GM21528 (cell line): ENCODE data around the gene PRKCE.

Source experiments
- ATAC-seq: cut with Tn5 transposase; IDR thresholded peaks from one replicate; pipeline ENCODE4 v1.9.1; 2021; ENCODE audit warnings: mild to moderate bottlenecking, moderate library complexity; ENCODE audit not compliant: unreplicated experiment, low FRiP score

The PRKCE gene

DNA sequence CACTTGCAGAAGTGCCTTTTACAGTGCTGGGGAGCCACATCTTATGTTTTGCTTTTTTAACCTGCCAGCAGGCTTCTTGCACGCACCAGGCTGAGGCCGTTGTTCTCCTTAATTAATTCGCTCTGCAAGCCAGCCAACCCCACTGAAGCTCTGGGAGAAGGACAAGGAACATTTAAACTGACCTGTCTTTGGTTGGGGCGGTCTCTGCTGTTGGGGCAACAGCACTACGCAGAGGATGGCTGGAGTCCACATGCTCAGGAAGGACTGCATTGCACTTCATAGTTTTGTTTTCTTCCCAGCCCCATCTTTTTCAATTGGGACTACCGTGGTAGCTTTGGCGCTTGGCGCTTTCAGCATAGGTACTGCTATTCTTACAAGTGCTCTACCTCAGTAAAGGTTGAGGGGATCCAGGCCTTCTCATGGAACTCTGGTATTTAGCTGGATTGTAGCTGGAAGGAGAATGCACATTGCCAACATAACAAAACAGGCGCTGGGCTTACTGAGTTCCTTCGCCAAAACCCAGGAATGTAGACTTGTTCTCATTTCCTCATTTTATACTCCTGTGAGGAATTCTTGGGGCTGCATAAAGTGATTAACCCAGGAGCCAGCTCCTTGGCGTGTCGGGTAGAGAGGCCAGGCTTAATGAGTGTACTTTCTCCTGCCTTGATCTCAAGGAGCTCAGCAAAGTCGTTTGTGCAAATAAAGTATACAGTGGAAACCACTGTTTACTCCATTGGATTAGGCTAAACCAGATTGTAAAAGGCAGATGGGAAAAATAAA lies 146.2 kb downstream of the PRKCE start:
- ATAC-seq, result no peak

DNA sequence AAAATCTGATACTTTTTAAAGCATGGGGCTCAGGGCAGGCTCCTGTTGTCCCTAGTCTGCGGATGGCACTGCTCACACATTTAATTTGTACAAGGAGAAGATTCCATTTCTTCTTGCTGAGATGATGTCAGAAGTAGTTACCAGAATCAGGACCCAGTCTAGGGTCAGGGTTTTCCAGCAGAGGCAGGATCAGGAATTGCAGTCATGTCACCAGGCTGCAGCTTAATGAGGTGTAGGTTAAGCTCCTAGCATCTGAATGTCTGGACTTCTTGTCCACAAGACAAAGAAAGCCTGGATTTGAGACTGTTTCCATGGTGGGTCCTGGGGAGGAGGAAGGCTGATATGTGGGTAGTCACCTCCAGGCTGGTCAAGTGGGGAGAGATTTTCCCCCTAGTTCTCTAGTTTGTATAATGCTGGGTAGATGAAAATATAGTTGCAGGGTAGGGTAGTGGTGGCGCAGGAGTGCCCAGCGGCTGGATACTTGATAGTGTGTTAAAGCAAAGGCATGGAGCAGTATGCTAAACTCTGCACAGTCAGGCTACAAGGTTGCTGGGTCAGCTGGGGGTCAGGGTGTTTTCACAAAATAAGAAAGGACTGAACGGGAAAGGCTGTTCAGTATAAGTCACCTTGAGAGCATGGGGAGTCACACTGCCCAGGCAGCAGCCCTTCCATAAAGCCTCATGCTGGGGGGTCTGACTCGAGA lies 148.4 kb downstream of the PRKCE start:
- no peak for ATAC-seq

DNA sequence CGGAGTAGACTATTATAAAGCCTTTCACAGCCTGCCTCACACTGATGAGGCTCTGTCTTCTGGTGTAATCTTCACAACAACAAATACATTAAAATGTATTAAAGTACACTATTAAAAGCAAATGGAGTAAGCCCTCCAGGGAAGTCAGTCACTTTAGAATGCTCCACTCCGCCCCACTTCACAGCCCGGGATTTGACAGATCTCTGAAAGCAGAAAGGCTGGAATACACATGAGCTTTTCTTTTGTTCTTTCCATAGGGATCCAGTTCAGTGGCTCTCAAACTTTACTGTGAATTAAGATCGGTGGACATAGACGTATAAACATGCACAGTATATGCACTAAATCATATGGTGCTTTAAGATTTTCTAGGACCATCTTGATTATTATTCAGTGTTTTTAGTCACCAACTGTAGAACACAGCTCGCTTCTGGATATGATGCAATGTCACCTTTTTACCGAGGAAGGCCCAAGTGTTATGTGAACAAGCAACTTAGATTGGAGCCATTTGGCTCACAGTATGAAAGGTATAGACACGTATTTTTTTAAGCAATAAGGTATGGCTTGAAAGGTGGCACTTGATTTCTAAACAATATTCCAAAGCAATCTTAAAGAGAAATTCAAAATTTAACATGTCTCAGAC lies 151.1 kb downstream of the PRKCE start:
- no peak for ATAC-seq

DNA sequence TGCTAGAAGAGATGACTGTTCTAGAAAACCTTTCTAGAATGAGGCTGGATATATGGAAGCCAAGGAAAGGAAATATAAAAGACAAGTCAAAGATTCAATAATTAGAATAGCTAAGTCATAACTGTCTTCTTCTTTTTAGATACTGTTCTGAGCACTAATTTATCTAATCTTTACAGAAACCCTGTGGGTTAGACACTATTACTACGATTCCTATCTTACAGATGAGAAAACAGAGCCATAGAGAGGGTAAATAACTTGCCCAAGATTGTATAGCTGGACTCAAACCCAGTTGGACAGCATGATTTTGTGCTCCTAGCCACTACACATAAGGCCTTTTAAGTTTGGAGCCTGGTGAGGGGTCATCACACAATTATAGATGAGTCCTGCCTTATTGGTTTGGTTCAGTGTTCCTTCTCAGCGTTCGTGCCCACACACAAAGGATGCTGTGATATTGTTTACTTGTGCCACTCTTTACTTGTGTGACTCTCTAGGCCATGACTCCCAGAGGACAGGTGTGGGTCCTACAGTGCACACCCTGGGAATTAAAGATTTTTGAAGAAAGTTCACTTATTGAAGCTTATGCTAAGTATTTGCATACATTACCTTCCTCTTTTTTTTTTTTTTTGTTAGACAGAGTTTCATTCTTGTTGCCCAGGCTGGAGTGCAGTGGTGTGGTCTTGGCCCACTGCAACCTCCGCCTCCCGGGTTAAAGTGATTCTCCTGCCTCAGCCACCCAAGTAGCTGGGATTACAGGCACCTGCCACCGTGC lies 153.7 kb downstream of the PRKCE start:
- no peak for ATAC-seq

DNA sequence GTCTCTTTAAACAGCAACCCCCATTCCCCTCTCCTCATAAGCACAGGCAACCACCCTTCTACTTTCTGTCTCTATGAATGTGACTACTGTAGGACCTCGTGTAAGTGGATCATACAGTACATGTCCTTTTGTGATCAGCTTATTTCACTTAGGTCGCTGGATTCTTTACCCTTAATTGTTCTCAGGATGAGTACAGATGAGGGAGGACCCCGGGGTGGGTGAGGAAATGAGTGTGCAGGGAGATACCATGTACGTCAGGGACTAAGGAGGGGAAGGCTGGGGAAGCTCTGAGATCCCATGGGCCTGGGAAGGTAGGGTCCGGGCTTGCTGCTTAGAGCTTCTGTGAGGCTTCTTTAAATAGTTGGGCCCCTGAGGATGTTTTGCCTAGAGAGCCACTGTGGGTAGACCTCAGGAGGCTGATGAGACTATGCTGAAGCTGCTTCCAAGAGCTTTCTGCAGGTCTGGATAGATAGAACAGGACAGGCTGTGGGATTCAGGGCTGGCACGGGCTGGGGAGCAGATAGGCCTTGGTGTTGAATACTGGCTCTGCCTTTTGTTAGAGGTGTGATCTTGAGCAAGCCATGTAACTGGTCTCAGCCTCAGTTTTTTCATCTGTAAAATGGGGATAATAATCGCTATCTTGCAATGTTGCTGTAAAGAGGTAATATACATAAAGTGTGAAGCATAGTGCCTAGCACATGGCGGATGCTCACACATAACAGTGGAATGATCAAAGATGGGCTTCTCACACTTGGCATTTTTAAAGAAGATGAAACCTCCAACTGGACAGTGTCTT lies 155.3 kb downstream of the PRKCE start:
- ATAC-seq, result no peak

DNA sequence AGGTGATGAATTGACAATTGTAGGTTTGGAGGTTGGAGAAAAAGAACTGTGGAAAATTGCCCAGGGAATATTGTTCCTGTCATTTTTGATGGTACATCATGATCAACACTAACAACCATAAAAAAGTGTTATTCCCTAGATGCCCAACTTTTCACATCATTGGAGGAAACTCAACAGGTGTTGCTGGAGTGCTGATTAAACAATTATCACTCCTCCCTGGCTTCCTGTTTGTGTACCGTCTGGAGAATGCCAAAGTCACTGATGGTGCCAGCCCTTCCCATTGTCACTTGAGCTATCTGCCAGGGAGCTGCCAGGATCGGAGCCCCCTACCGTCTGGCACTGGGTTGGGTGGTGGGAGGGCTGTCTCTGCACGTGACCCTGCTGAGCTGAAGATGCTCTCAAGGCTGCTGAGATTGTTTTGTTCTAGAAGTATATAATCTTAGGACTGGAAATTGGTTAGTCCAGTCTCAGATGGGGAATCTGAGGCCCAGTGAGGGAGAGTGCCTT lies 156.9 kb downstream of the PRKCE start:
- ATAC-seq, result no peak

DNA sequence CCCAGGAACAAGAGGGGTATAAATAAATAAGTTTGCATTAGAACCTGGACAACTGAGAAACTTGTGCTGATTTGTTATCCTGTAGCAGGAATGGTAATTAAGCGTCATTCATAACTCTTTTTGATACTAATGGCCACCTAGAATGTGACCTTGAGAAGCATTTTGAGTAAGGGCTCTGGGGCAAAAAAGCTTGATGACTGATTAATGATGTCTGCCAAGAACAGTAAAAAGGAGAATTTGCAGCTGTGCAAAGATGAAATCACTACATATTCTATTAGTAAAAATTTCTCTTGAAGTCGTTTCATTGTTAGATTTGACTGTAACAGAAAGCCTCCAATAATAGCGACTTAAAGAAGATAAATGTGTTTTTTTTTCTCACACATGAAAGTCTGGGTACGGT lies 157.7 kb downstream of the PRKCE start:
- no peak for ATAC-seq

DNA sequence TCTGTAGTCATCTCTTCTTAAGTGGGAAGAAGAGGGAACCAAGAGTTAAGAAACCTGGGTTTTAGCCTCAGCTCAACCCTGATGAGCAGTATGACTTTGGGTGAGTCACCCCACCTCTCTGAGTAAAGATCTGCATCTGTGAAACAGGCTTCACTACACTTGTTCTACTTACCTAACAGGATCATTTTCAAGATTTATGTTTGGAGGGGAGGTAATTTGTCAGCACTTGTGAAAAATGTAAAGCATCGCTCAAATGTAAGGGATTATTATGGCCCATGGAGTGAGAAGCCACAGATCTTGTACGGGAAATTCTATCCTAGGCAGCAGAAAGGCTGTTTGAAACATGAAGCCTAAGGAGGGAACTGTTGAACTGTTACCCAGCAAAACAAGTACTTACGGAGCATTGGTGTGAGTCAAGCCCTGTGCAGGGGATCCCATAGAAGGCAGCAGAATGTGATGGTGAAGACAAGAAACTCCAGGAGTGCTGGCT lies 160.6 kb downstream of the PRKCE start:
- ATAC-seq, result no peak

DNA sequence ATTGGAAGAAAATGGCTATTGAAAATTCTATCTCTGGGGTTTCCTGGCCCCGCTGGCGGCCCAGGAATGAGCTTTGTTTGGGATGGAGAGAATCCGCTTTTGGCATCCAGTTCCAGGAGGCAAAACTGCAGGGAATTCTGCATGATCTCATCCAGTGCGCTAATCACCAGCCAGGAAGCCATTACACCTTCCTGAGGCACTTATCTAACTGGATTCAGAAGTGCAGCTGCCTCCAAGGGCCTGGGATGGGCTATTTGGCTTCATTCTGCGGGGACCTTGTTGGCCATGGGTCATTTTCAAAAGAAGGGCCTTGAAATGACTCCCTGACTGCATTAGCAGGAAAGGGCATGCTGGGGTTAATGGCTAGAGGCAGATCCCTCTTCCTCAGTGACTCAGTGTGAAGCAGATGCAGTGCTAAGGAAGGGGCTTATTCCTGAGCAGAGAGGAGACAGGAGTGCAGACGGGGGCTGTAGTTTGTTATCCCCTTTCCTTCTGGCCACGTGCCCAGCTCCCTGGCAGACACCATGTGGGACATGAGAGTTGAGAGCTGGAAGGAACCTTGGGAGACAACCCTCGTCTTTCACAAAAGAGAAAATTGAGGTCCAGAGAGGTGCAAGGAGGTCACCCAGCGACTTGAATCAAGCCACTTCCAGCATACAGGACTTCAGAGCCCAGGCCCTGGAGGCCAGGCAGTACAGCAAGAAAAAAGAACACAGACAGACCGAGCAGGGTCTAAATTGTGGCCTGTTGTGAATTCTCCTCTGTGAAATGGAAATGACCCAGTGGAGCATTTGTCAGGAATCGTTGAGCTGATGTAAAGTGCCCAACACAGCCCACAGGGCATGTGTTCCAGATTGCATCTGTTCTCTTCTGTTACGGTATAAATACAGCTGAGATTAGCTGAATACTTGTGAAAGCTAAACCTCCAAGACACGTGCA lies 161.8 kb downstream of the PRKCE start:
- no peak for ATAC-seq

DNA sequence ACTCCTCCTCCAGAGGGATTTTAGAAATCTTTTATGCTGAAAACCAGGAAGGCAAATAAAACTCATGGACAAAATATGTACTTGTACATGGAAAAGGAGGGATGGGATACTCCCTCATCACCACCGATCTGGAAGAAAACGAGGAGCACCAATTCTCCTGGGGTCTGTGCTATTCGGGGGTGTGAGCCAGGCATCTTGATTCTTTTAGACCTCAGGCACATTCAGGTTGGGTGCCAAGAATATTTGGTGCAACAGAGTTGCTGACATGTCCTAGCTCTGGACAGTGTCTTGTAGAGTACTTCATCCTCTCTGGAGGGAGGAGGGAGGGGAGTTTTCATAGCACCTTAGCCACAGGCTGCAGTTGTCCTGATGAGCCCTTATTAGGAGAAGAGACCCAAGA lies 163.0 kb downstream of the PRKCE start:
- no peak for ATAC-seq

DNA sequence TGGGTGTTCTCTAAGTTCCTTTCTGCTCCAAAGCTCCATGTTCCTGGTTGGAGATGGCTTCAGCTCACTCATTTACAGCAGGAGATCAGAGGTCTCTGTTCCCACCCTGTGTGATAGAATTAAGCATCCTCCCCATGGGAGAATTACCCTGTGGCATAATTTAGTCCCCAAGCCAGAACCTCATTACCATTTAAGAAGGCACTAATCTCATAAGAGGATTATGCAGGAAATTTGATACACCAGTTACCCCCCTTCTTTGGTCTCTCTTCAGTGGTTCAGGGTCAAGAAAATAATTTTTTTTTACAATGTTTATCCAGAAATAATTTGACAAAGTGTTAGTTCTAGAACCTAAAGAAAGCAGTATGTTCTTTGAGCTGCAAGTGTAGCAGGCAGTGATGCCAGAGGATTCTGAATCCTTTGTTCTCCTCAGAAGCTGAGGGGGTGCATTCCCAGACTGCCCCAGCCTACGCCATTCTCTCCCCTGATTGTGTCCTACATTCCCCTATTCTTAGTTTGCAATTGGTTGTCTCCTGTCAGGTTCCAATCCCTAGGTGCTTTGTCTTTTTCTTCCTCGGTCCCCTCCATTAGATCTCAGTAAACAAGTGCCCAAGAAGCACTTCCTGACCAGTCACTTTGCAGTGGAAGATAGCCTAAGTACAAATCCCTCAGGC lies 163.6 kb downstream of the PRKCE start:
- no peak for ATAC-seq

DNA sequence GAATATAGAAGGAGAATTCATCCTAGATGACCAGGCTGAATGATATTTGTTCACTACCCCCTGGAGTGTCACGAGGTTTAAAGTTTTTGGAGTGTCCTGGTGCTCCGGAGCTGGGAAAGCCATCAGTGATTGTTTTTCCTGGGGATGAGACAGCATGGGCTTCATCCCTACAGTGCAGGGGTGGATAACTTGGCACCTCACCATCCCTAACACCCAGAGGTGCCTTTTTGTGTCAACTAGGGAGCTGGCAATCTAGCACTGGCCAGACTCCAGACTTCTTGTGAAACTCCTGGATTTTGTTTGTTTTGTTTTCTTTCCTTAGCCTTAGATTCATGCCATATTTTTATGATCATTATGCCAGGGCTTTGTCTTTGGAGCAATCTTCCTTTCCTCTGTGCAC lies 164.8 kb downstream of the PRKCE start:
- ATAC-seq, result no peak

DNA sequence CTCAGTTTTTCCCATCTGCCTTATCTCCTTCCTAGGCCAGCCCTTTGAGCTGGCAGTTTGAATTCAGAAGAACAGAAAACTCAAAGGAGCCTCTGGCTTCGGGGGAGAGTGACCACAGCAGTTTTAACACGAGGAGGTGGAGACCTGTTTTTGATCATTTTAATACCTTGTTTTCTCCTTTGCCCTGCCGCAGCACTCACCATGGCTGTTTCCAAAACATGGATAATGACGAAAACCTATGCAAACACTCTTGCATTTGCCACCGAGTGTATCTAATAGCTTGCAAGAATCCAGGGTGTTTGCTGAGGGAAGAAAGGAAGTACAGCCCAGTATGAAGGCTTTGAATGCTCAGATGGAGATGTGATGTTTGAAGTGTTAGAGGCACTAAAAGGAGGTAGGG lies 167.1 kb downstream of the PRKCE start:
- ATAC-seq, result no peak

DNA sequence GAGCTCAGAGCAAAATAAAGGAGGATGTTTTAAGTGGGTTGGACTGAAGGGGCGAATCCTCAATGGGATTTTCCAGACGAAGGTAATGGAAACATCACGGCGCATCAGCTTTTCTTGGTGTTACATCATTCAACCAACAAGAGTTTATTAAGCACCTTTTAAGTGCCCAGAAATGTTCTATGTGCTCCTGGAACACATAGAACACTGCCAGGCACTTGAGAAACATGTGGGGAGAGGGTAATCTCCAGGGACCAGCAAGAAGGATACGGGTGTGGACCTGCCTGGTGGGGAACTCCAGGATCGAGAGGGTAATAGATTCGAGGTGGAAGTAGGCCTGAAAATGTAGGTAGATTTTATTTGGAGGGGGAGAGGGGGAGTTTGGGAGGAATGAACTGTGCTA lies 168.6 kb downstream of the PRKCE start:
- ATAC-seq, result no peak

DNA sequence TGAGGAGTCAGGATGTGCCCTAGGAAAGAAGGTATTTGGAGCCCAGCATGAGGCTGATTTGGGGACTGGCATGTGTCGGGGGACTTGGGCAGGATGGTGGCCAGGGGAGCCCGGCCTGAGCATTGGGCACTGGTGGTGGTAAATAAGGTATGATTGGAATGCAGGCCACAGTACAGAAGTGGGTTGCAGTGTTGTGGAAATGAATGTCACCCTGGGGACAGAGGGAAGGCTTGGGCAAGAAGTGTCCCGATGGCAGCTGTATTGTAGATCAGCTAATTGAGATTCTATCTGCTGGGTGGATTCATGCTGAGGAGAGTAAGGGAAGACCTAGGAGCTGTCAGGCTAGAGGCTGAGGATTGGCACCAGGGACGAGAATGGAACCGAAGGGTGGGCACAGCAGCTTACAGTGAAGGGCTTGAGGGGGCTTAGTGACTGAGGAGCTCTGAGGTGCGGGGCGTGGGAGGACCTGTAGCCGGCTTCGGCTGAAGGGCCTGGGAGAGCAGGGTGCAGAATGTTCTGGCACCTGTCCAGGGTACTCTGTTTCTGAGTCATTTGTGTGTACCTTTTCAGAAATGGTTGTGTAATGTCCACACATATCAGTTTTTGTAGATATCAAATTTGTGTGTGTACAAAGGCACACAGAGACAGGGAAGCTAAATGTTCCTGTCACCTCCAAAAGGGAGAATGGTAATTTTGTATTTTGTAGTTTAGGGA lies 170.2 kb downstream of the PRKCE start:
- no peak for ATAC-seq

DNA sequence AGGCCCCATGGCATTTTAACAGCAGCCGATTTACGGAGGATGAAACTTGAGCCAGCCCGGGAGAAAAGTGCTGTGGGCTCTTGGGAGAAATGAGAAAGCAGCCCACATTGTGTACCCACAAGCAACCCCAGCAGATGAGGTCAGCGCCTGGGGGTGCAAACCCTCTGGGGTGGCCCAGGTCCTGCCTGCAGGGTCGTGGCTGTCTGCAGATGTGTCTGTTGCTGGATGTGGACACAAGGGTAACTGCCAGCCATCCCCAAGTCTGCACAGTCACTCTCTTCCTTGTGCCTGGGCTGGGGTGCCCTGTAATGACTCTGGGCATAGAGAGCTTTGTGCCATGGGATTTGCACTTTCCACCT lies 170.8 kb downstream of the PRKCE start:
- no peak for ATAC-seq

DNA sequence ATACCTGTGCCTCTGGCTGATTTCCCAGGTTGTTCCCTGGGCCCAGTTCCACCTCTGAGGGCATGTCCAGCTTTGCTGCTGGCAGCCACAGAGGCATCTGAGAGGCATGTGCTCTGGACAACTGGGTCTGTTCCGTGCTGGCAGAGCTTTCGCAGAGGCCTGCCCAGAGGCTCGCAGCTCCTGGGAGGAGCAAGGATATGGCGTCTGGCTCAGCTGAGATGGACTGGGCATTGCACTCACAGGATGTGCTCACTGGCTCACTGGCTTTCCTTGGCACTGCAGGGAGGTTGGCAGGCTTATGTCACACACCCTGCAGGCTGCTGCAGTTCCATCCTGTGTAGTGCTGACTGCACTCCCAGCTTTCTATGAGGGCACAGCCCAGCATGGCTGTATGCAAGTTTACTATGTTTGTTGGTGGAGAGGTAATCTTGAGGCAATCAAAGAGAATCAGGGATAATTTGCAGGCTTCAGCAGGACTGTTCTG lies 172.3 kb downstream of the PRKCE start:
- no peak for ATAC-seq
